NCI-H1092 (cell line): ENCODE measurements around the gene LRTM2.
A peak's percentile ranks its signal among the peaks of the same experiment; 100 is the strongest.

Source experiments
- DNase-seq: peaks from one replicate; lab custom pipeline; 2025; lab: John Stamatoyannopoulos, UW

LRTM2 gene

DNA sequence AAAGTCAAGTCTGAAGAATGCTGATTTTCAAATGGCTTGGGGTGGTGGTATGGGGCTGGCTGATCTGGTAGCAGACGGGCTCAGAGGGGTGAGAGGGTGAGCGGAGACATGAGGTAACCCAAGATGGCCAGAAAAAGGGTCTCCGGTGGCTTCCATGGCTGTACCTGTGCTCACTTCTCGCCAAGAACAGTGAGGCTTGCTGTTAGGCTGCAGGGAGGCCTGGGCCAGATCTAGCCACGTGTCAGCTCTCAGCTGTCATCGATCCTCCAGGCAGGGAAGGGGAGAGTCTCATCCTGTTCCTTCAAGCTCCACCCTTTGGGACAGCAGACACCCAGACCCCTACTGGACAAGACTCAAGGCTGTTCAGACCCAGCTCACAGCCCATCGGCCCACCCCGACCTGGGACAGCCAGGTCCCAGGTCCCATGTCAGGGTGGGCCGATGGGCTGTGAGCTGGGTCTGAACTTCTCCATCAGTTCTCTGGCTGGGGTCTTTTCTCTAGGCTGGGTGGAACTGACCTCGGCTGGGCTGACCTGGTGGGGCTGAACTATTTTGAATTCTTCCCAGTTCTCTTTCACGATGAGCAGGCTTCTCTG is 9.0 kb downstream of the LRTM2 start:
- no peak for DNase-seq

GRCh38 chr12:1830401-1830845 is 10.1 kb downstream of the LRTM2 start:
- DNase-seq: no peak

- DNase-seq: no peak
These were observed 10.9 kb downstream of the LRTM2 start for GRCh38 chr12:1830981-1831963.

DNA sequence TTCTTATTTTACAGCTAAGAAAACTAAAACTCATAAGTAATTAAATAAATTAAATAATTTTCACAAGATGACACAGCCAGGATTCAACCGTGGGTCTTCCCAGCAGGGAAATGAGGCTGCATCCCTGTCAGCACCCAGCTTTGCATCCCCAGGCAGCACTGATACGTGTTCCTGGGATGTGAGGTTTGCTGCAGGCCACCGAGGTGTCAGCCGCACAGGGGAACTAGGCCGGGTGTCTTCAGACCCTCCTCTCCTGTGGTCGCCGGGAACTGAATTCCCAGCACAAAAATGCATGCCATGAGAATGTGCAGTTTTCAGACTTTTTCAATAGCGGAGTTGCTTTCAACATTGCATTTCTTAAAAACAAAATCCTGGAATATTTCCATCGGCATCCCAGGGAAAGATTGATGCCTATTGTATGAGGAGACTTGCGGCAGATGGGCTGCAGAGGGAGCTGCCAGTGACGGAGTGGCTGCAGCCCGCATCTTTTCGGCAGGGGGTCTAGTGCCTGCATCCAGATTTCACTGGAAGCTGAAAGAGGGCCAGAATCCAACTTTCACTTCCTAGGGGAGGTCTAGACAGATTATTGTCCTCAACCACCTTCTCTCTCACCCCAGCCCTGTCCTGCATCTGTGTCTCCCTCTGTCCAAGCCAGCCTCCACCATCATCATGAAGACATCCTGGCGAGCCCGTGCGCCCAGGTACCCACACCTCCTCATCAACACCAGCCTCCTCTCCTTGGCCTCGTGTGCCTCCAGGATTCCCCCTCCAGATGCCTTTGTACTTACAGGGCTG is 12.6 kb downstream of the LRTM2 start:
- DNase-seq: no peak

GRCh38 chr12:1833596-1834028 is 13.2 kb downstream of the LRTM2 start:
- no peak for DNase-seq

DNA sequence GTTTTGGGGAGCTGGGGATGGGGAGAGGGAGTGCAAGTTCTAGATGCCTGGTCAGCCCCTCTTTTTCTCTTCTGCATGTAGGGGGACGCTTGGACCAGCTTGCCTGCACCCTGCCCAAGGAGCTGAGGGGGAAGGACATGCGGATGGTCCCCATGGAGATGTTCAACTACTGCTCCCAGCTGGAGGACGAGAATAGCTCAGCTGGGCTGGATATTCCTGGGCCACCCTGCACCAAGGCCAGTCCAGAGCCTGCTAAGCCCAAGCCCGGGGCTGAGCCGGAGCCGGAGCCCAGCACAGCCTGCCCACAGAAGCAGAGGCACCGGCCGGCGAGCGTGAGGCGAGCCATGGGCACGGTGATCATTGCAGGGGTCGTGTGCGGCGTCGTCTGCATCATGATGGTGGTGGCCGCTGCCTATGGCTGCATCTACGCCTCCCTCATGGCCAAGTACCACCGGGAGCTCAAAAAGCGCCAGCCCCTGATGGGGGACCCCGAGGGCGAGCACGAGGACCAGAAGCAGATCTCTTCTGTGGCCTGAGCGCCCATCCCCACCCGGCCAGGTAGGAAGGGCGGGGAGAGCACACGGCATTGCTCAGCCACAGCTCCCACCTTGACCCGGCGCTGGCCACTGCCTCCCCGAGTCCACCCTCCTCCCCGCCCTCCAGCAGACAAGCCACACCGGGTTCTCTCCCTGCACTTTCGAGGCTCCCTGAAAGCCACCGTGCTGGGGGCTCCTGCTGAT is 14.0 kb downstream of the LRTM2 start:
- no peak for DNase-seq

DNA sequence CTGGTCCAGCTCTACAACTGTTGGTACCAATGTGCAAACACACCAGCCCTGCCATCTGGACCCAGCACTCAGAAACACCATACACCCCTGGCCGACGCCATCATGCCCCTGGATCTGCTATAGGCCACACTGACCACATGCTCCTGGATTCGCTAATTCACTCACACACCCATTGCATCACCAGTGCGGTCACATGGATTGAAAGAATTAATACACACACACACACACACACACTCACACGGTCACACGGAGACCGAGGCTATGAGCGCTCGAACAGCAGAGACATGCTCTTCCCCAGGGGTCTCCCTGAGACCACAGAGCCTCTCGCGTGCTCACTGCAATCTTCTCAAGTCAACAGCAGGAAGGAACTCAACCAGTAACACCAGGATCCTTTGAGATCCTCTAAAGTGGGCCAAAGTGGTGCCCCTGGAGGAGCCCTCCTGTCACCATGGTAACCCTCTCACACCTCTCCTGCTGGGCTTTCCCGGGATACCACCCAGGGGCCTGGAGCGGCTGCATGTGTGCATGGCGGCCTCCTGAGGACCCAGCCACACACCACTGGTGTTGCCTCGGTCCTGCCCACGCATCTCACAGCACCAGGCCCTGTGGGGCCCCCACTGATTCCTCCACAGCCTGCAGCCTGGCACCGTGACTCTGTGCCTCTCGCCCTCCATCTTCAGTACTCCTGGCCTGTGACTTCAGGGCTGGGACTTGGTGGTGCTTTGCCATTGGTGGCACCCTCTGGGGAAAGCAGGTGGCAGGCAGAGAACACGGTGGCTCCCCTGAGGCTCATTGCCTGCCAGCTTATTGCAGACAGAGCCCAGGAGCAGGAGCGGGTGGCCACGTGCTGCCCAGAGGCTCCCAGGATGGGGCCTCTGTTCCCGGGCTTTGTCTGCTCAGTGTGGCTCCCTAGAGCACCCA is 15.1 kb downstream of the LRTM2 start:
- peak; percentile 33 for DNase-seq

GRCh38 chr12:1836241-1836803 is 16.0 kb downstream of the LRTM2 start:
- no peak for DNase-seq

- peak; percentile 89 for DNase-seq
These were observed 16.6 kb downstream of the LRTM2 start for GRCh38 chr12:1836854-1837421.

GRCh38 chr12:1837541-1838204 is 17.3 kb downstream of the LRTM2 start:
- DNase-seq: no peak

DNA sequence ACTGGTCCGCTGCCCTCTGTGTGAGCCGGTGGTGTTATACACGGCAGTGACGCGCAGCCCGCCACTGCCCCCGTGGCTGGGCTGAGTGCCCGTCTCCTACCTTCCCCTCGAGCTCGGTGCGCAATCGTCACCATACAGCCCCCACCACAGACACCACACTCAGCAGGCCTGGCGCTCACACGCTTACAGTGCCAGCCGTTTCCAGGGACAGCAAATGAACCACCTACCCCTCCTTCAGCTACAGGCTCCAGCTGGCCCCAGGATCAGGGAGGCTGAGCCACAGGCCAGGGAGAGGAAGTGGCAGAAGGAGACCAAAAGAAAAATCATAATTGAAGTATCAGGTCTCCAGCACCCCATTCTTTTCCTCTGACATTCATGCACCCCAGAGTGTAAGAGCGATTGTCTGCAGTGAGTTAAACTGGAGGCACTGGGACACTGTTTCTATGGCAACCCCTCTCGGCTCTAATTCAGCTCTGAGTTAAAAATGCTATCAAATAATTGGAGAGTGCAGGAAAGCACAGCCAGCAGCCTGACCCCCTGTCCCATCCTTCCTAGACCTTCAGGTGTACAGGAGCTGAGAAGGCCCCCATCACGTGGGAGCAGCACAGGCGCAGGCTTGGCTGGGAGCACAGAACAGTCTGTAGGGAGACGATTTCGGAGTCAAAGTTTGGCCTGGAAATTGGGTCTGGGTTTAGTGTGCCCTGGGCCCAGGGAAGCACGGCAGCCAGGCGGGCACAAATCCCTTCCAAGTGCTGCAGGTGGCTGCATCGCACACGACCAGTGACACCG is 18.0 kb downstream of the LRTM2 start:
- peak; percentile 66 for DNase-seq

- no peak for DNase-seq
These were observed 18.6 kb downstream of the LRTM2 start for GRCh38 chr12:1838994-1839365.

DNA sequence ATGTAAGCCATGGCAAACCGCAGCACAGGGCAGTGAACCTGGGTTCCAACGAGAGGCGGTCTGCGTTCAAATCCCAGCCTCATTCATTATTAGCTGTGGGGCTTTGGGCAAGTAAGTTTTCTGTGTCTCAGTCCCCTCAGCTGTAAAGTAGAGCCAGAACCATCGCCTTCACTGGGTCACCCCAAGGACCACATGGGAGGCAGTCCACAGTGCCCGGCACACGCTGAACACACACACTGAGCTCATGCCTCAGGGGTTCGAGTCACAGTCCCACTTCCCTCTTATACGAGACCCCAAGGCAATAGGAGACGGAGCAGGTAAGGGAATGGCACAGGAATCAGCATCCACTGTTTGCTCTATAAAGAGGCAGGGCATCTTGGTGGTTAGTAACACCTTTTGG is 19.1 kb downstream of the LRTM2 start:
- DNase-seq: no peak

- DNase-seq: peak; percentile 26
These were observed 19.9 kb downstream of the LRTM2 start for GRCh38 chr12:1839956-1840951.

- no peak for DNase-seq
These were observed 20.6 kb downstream of the LRTM2 start for GRCh38 chr12:1840981-1841425.

- no peak for DNase-seq
These were observed 21.3 kb downstream of the LRTM2 start for GRCh38 chr12:1841586-1842182.
